ENCODE measurements around the gene PER2.

Gene PER2

DNA sequence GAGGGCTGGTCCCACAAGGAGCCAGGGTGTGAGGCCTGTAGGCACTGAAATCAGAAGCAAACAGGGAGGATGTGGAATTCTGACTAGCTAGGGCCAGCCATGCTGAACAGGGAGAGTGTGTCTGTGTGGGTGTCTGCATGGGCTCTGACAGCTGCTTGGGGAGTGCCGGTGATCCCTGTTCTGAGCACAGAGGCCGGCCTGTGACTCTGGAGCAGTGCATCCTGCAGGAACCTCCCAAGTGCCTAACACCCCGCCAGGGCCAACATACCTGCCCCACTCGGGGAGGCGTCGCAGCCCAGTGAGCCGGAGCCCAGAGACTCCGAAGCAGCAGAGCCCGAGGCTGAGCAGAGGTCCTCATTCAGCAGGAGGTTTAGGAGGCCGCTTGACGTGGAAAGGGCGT, 37.1 kb downstream of the PER2 start:
- Histone ChIP-seq H3K36me3 (ENCODE audit: insufficient read depth, insufficient read length, low read length) (peaks cover 54% of the 10 kb centered on the region), H3K27me3 (ENCODE audit: insufficient read depth, insufficient read length) (no peaks in the 10 kb centered on the region), H3K4me3 (ENCODE audit: insufficient read length, low read depth) (no peak overlapping the region), H3K9me3 (ENCODE audit: insufficient read depth, low read length) (no peaks in the 10 kb centered on the region), H3K4me1 (ENCODE audit: insufficient read depth, insufficient read length) (no peaks in the 10 kb centered on the region), H3K9ac (ENCODE audit: insufficient read length, low read depth) (no peak overlapping the region)
- no peak for DNase-seq (ENCODE audit: low read depth, low spot score)
- TF ChIP-seq ZNF274 (IDR thresholded peaks at IDR 0.05; ENCODE audit: low read depth, low read length), result no peak

DNA sequence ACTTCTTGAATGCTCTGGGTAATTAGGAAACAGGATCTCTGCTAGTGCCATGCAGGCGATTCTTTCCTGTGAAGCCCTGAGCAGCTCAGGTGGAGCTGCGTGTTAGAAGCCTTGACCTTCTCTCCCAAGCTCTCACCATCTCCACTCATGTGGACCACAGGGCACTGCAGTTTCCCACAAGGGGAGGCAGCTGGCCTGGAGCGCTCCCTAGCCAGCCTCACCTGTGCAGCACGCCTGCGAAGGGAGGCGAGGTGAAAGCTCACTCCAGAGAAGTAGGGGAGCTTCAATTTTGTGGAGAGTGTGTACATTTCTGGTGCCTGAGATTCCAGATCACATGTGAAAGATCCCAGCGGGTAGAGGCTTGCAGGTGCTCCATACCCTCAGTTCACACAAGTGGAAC, 37.5 kb downstream of the PER2 start:
- Histone ChIP-seq H3K4me3 (ENCODE audit: insufficient read length, low read depth) (no peak overlapping the region), H3K9me3 (ENCODE audit: insufficient read depth, low read length) (no peaks in the 10 kb centered on the region), H3K36me3 (ENCODE audit: insufficient read depth, insufficient read length, low read length) (peaks cover 50% of the 10 kb centered on the region), H3K4me1 (ENCODE audit: insufficient read depth, insufficient read length) (no peaks in the 10 kb centered on the region), H3K27me3 (ENCODE audit: insufficient read depth, insufficient read length) (no peaks in the 10 kb centered on the region), H3K9ac (ENCODE audit: insufficient read length, low read depth) (no peak overlapping the region)
- DNase-seq (ENCODE audit: low read depth, low spot score), result no peak
- TF ChIP-seq YY1 (IDR thresholded peaks at IDR 0.05; ENCODE audit: insufficient read depth, insufficient read length) (no peak), ZNF274 (IDR thresholded peaks at IDR 0.05; ENCODE audit: low read depth, low read length) (no peak), SUZ12 (IDR thresholded peaks at IDR 0.05; ENCODE audit: extremely low read depth, insufficient read depth, insufficient read length) (no peak)

DNA sequence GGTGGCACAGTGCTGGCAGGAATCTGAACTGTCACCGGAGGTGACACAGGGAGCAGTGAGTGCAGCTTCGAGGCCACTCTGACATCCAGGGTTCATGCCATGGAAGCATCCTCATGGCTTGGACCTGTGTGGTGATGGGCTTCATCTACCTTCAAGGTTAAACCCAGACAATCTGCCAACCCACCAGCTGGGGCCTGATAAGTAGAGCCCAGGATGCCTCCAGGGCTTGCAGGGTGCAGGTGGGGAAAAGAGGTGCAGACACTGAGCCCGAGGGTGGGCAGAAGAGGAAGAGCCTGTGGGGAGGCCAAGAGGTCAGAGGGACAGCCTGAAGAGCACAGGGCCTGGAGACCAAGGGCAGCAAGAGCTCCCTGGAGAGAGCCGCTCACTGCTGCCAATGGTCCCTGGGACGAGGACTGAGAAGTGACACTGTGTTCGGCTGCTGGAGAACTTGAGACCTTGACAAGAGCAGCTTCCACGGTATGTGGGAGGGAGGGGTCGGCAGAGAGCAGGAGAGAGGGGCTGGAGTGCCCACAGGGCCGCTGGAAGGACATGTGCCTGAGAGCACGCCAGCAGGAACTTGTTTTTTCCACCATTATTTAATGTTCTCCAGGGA, 40.5 kb downstream of the PER2 start:
- Histone ChIP-seq H3K9ac (ENCODE audit: insufficient read length, low read depth) (no peak overlapping the region), H3K4me1 (ENCODE audit: insufficient read depth, insufficient read length) (peaks cover 4% of the 10 kb centered on the region), H3K9me3 (ENCODE audit: insufficient read depth, low read length) (no peaks in the 10 kb centered on the region), H3K27me3 (ENCODE audit: insufficient read depth, insufficient read length) (no peaks in the 10 kb centered on the region), H3K4me3 (ENCODE audit: insufficient read length, low read depth) (no peak overlapping the region), H3K36me3 (ENCODE audit: insufficient read depth, insufficient read length, low read length) (peaks cover 31% of the 10 kb centered on the region)
- no peak for DNase-seq (ENCODE audit: low read depth, low spot score)
- no peak for TF ChIP-seq SUZ12 (IDR thresholded peaks at IDR 0.05; ENCODE audit: extremely low read depth, insufficient read depth, insufficient read length)
- no peak for TF ChIP-seq ZNF274 (IDR thresholded peaks at IDR 0.05; ENCODE audit: low read depth, low read length)

DNA sequence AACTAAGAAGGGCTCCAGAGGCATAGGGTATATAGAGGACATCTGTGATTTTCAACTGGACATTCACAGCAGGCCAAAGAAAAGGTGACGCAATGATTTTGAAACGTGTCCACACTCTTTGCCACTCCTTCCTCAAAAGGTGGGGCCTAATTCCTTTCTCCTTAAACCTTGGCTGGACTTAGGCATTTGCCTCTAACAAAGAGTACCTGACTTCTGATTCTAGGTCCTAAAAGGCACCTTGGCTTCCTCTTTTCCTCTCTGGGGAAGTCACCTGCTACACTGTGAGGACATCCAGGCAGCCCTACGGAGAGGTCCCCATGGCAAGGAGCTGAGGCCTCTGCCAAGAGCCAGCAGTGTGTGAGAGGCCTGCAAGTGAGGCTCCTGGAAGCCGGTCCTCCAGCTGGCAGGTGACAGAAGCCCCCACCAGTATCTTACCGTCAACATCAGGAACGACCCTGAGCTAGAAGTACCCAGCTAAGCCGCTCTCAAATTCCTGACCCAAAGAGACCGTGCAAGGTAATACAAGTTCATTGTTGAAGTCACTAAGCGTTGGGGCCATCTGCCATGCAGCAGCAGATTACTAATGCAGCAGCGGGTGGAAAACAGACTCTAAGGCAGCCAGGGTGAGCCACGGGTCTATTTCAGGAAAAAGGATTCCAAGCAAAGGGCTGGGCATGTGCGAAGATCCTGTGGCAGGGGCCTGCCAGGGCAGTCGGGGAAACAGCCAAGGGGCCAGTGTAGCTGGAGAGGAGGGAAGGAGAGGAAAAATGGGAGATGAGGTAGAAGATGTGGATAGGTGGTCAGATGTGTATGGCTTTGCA, 41.2 kb downstream of the PER2 start:
- no peak for DNase-seq (ENCODE audit: low read depth, low spot score)
- Histone ChIP-seq H3K27me3 (ENCODE audit: insufficient read depth, insufficient read length) (peaks cover 7% of the 10 kb centered on the region), H3K4me3 (ENCODE audit: insufficient read length, low read depth) (no peak overlapping the region), H3K9me3 (ENCODE audit: insufficient read depth, low read length) (no peaks in the 10 kb centered on the region), H3K9ac (ENCODE audit: insufficient read length, low read depth) (no peak overlapping the region), H3K4me1 (ENCODE audit: insufficient read depth, insufficient read length) (peaks cover 8% of the 10 kb centered on the region), H3K36me3 (ENCODE audit: insufficient read depth, insufficient read length, low read length) (peaks cover 27% of the 10 kb centered on the region)
- TF ChIP-seq SUZ12 (IDR thresholded peaks at IDR 0.05; ENCODE audit: extremely low read depth, insufficient read depth, insufficient read length), result no peak
- no peak for TF ChIP-seq YY1 (IDR thresholded peaks at IDR 0.05; ENCODE audit: insufficient read depth, insufficient read length)
- no peak for TF ChIP-seq ZNF274 (IDR thresholded peaks at IDR 0.05; ENCODE audit: low read depth, low read length)

DNA sequence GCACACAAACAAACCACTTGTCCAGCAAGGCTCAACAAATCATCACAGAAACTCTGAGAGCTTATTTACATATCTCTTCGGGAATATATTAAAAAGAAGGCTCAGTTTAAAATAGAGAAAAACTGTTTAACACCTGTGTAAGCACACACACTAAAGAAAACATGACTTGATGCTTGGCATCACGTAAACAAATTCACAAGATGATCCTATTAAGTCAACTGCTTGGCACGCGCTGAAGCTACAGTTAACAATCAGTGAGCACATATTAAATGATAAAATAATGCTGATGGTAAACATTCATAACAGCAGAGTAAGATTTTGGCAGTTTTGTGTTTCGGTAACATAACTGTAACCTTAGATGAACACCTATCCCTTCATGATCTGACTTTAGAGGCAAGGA, 44.3 kb downstream of the PER2 start:
- TF ChIP-seq ZNF274 (IDR thresholded peaks at IDR 0.05; ENCODE audit: low read depth, low read length), result no peak
- TF ChIP-seq YY1 (IDR thresholded peaks at IDR 0.05; ENCODE audit: insufficient read depth, insufficient read length), result no peak
- no peak for TF ChIP-seq SUZ12 (IDR thresholded peaks at IDR 0.05; ENCODE audit: extremely low read depth, insufficient read depth, insufficient read length)
- Histone ChIP-seq H3K9me3 (ENCODE audit: insufficient read depth, low read length) (no peaks in the 10 kb centered on the region; the same call in 1 of the 2 replicates), H3K4me3 (ENCODE audit: insufficient read length, low read depth) (no peak overlapping the region), H3K27me3 (ENCODE audit: insufficient read depth, insufficient read length) (peaks cover 21% of the 10 kb centered on the region), H3K36me3 (ENCODE audit: insufficient read depth, insufficient read length, low read length) (peaks cover 8% of the 10 kb centered on the region), H3K4me1 (ENCODE audit: insufficient read depth, insufficient read length) (peaks cover 8% of the 10 kb centered on the region), H3K9ac (ENCODE audit: insufficient read length, low read depth) (no peak overlapping the region)
- no peak for DNase-seq (ENCODE audit: low read depth, low spot score)

DNA sequence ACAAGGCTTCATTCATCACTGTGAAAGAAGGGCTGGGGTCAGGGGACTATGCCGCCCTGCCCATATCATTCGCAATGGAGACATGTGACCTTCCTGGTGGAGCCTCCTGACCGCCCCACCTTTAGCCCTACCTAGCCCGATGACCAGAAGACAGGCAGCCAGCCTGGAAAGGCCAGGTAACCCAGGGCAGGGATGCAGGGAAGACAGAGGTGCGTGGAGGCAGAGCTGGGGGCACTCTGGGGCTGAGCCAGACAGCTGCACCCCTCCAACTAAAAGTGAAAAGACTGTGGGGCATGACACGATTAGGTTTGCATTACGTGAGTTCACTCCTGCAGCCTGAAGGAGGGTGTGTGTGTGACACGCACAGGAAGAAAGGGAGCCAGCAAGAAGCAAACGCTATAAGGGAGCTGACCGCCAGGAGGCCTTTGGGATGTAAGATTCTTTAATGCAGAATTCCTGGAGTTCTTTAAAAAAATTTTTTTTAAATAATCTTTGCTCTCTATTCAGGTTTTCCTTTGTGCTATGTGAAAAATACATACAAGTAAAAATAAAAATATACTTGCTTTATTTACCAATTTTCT, 44.8 kb downstream of the PER2 start:
- no peak overlapping the region for H3K4me3 ChIP-seq (ENCODE audit: insufficient read length, low read depth)
- no peak for DNase-seq (ENCODE audit: low read depth, low spot score)
- peaks cover 11% of the 10 kb centered on the region for H3K4me1 ChIP-seq (ENCODE audit: insufficient read depth, insufficient read length)
- peaks cover 26% of the 10 kb centered on the region for H3K27me3 ChIP-seq (ENCODE audit: insufficient read depth, insufficient read length)
- peaks cover 5% of the 10 kb centered on the region; the same call in 1 of the 2 replicates for H3K9me3 ChIP-seq (ENCODE audit: insufficient read depth, low read length)
- TF ChIP-seq SUZ12 (IDR thresholded peaks at IDR 0.05; ENCODE audit: extremely low read depth, insufficient read depth, insufficient read length) (no peak), ZNF274 (IDR thresholded peaks at IDR 0.05; ENCODE audit: low read depth, low read length) (no peak), YY1 (IDR thresholded peaks at IDR 0.05; ENCODE audit: insufficient read depth, insufficient read length) (no peak)
- peak overlapping the region; percentile 63 for H3K9ac ChIP-seq (ENCODE audit: insufficient read length, low read depth)
- peaks cover 8% of the 10 kb centered on the region for H3K36me3 ChIP-seq (ENCODE audit: insufficient read depth, insufficient read length, low read length)

DNA sequence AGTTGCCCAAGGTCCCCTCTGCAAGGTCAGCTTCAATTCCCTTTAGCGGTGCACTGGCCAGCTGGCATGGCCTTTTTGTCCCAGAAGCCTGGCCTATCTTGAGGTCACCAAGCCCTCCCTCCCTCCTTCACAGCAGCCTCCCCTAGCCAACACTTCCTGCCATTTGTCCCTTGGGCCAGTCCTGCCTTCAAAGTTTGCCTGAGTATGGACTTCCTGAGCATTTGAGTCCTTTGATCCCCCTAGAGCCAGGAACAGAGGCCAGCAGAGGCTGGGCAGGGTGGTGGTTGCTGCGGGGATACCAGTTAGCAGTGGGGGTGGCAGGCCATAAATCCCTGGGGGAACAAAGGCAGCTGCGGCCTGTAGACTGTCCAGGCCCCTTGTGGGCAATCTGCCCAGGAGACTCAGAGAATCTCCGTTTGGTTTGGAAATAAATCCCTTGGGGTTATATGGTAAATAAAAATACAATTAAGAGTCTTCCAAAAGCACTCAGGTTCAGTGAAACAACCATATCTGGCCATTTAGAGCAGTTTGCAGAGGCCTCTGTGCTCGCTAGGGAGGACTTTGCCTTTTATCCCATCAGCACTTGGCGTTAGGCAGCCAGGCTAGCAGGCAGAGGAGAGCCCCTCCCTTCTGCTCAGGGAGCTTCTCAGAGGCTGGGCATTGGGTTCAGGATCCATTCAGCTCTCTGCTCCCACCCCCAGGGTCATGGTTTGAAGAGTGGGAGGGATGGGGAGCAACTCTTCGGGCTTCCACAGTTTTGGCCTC, 45.5 kb downstream of the PER2 start:
- Histone ChIP-seq H3K9ac (ENCODE audit: insufficient read length, low read depth) (no peak overlapping the region), H3K9me3 (ENCODE audit: insufficient read depth, low read length) (peaks cover 6% of the 10 kb centered on the region; the same call in 1 of the 2 replicates), H3K36me3 (ENCODE audit: insufficient read depth, insufficient read length, low read length) (peaks cover 8% of the 10 kb centered on the region), H3K4me1 (ENCODE audit: insufficient read depth, insufficient read length) (peaks cover 11% of the 10 kb centered on the region), H3K27me3 (ENCODE audit: insufficient read depth, insufficient read length) (peaks cover 31% of the 10 kb centered on the region), H3K4me3 (ENCODE audit: insufficient read length, low read depth) (no peak overlapping the region)
- no peak for DNase-seq (ENCODE audit: low read depth, low spot score)
- TF ChIP-seq SUZ12 (IDR thresholded peaks at IDR 0.05; ENCODE audit: extremely low read depth, insufficient read depth, insufficient read length), result no peak
- no peak for TF ChIP-seq ZNF274 (IDR thresholded peaks at IDR 0.05; ENCODE audit: low read depth, low read length)
- TF ChIP-seq YY1 (IDR thresholded peaks at IDR 0.05; ENCODE audit: insufficient read depth, insufficient read length), result no peak
